Mucosa of stomach (tissue), 1 donor: ENCODE measurements around the gene GLRX.
A peak's percentile ranks its signal among the peaks of the same experiment; 100 is the strongest.

Source experiments
- H3K27me3 ChIP-seq: one replicate; pipeline ENCODE4 v1.7.0; 2013; ENCODE audit warnings: mild to moderate bottlenecking, low read length; ENCODE audit not compliant: control insufficient read depth, insufficient read depth
- H3K36me3 ChIP-seq: one replicate; pipeline ENCODE4 v1.7.0; 2013; ENCODE audit warnings: low read length; ENCODE audit not compliant: control insufficient read depth, insufficient read depth
- H3K4me1 ChIP-seq: one replicate; pipeline ENCODE4 v1.7.0; 2013; ENCODE audit warnings: mild to moderate bottlenecking, low read length; ENCODE audit not compliant: control insufficient read depth, insufficient read depth
- H3K4me3 ChIP-seq: one replicate; pipeline ENCODE4 v1.7.0; 2013; ENCODE audit warnings: low read length
- H3K9ac ChIP-seq: one replicate; pipeline ENCODE4 v1.7.0; 2013; ENCODE audit warnings: mild to moderate bottlenecking, low read length, moderate library complexity
- H3K9me3 ChIP-seq: one replicate; pipeline ENCODE4 v1.7.0; 2013; ENCODE audit warnings: mild to moderate bottlenecking, low read length, moderate library complexity; ENCODE audit not compliant: control insufficient read depth
- donor health status: Pancreatic carcinoma.

GLRX gene

GRCh38 chr5:95809414-95809960 lies 13.0 kb downstream of the GLRX start:
- peaks cover 33% of the 10 kb centered on the region for H3K4me1 ChIP-seq
- no peaks in the 10 kb centered on the region for H3K9me3 ChIP-seq
- H3K4me3 ChIP-seq: no peak overlapping the region
- H3K27me3 ChIP-seq: no peaks in the 10 kb centered on the region
- H3K36me3 ChIP-seq: no peaks in the 10 kb centered on the region
- no peak overlapping the region for H3K9ac ChIP-seq

GRCh38 chr5:95808686-95809413 lies 13.7 kb downstream of the GLRX start:
- Histone ChIP-seq H3K9me3 (no peaks in the 10 kb centered on the region), H3K4me3 (no peak overlapping the region), H3K36me3 (no peaks in the 10 kb centered on the region), H3K4me1 (peaks cover 33% of the 10 kb centered on the region), H3K9ac (peak overlapping the region; percentile 13), H3K27me3 (no peaks in the 10 kb centered on the region)

GRCh38 chr5:95808013-95808685 lies 14.4 kb downstream of the GLRX start:
- Histone ChIP-seq H3K27me3 (no peaks in the 10 kb centered on the region), H3K9ac (peak overlapping the region; percentile 13), H3K4me3 (no peak overlapping the region), H3K36me3 (no peaks in the 10 kb centered on the region), H3K9me3 (no peaks in the 10 kb centered on the region), H3K4me1 (peaks cover 30% of the 10 kb centered on the region)

- no peak overlapping the region for H3K4me3 ChIP-seq
- H3K36me3 ChIP-seq: no peaks in the 10 kb centered on the region
- no peaks in the 10 kb centered on the region for H3K9me3 ChIP-seq
- H3K9ac ChIP-seq: no peak overlapping the region
- H3K27me3 ChIP-seq: no peaks in the 10 kb centered on the region
- H3K4me1 ChIP-seq: peaks cover 28% of the 10 kb centered on the region
Measured at GRCh38 chr5:95806687-95807086, 15.8 kb downstream of the GLRX start.

GRCh38 chr5:95804736-95805539 lies 17.6 kb downstream of the GLRX start:
- Histone ChIP-seq H3K4me3 (no peak overlapping the region), H3K9me3 (no peaks in the 10 kb centered on the region), H3K36me3 (no peaks in the 10 kb centered on the region), H3K9ac (no peak overlapping the region), H3K4me1 (peaks cover 19% of the 10 kb centered on the region), H3K27me3 (no peaks in the 10 kb centered on the region)

- Histone ChIP-seq H3K4me3 (no peak overlapping the region), H3K36me3 (no peaks in the 10 kb centered on the region), H3K9me3 (no peaks in the 10 kb centered on the region), H3K27me3 (no peaks in the 10 kb centered on the region), H3K9ac (no peak overlapping the region), H3K4me1 (peaks cover 7% of the 10 kb centered on the region)
Measured at GRCh38 chr5:95803271-95804148, 19.0 kb downstream of the GLRX start.

GRCh38 chr5:95801961-95802360 lies 20.6 kb downstream of the GLRX start:
- H3K4me1 ChIP-seq: no peaks in the 10 kb centered on the region
- no peaks in the 10 kb centered on the region for H3K27me3 ChIP-seq
- no peaks in the 10 kb centered on the region for H3K36me3 ChIP-seq
- H3K4me3 ChIP-seq: no peak overlapping the region
- H3K9me3 ChIP-seq: no peaks in the 10 kb centered on the region
- no peak overlapping the region for H3K9ac ChIP-seq

GRCh38 chr5:95801532-95801931 lies 21.0 kb downstream of the GLRX start:
- no peaks in the 10 kb centered on the region for H3K27me3 ChIP-seq
- H3K36me3 ChIP-seq: no peaks in the 10 kb centered on the region
- no peak overlapping the region for H3K9ac ChIP-seq
- H3K4me3 ChIP-seq: no peak overlapping the region
- no peaks in the 10 kb centered on the region for H3K4me1 ChIP-seq
- H3K9me3 ChIP-seq: no peaks in the 10 kb centered on the region

GRCh38 chr5:95800553-95800952 lies 22.0 kb downstream of the GLRX start:
- Histone ChIP-seq H3K9ac (no peak overlapping the region), H3K4me3 (no peak overlapping the region), H3K4me1 (no peaks in the 10 kb centered on the region), H3K27me3 (no peaks in the 10 kb centered on the region), H3K36me3 (no peaks in the 10 kb centered on the region), H3K9me3 (no peaks in the 10 kb centered on the region)

GRCh38 chr5:95799191-95799835 lies 23.2 kb downstream of the GLRX start:
- Histone ChIP-seq H3K4me3 (no peak overlapping the region), H3K36me3 (no peaks in the 10 kb centered on the region), H3K4me1 (no peaks in the 10 kb centered on the region), H3K9ac (no peak overlapping the region), H3K27me3 (no peaks in the 10 kb centered on the region), H3K9me3 (no peaks in the 10 kb centered on the region)

GRCh38 chr5:95798545-95798944 lies 24.0 kb downstream of the GLRX start:
- Histone ChIP-seq H3K9ac (no peak overlapping the region), H3K9me3 (no peaks in the 10 kb centered on the region), H3K27me3 (no peaks in the 10 kb centered on the region), H3K36me3 (no peaks in the 10 kb centered on the region), H3K4me1 (no peaks in the 10 kb centered on the region), H3K4me3 (no peak overlapping the region)
